DMS53 (cell line): ENCODE results near the gene GGTA1.
"Not testable (repeated sequence)": the region's sequence is repeated elsewhere in the genome, so short reads cannot be mapped to it uniquely, and the experiment has no call there.

Experiments
- DNase-seq: peaks from one replicate; lab custom pipeline; 2025; lab: John Stamatoyannopoulos, UW

The GGTA1 gene

DNA sequence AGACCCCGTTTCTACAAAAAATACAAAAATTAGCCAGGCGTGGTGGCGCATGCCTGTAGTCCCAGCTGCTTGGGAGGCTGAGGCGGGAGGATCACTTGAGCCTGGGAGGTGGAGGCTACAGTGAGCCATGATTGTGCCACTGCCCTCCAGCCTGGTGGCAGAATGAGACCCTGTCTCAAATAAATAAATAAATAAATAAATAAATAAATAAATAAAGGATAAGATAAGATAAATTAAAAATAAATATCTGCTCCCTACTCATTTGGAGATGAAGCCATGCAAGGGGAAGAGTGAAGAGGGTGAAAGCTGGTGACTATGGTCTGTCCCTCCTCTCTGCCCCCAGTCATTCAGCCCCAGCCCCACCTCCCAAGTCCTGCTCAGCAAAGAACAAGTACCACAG is 41.2 kb downstream of the GGTA1 start:
- DNase-seq: not testable (repeated sequence)

- DNase-seq: no peak
Observed at GRCh38 chr9:121455527-121456239, 44.0 kb downstream of the GGTA1 start.

- DNase-seq: no peak
Observed at GRCh38 chr9:121454972-121455371, 44.7 kb downstream of the GGTA1 start.

- DNase-seq: no peak
Observed at GRCh38 chr9:121453232-121453892, 46.3 kb downstream of the GGTA1 start.

DNA sequence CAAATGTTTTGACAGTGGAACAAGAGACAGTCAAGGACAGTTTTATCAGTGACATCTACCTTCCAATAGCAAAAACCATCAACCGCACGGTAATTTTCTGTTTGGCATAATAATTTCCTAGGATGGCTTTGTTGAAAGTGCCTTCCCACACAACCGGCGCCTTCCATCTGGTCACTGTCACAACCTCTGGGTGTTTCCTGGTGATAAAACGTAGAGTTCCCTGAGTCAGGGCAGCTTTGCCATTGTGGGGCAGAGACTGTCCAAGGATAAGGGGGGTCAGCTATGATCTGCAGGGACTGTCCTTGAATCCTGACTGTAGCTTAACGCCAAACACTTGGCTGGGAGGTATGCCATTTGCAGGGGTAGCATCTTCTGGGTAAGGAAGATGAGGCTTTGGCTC is 47.6 kb downstream of the GGTA1 start:
- no peak for DNase-seq

- no peak for DNase-seq
Observed at GRCh38 chr9:121451586-121451985, 48.1 kb downstream of the GGTA1 start.

DNA sequence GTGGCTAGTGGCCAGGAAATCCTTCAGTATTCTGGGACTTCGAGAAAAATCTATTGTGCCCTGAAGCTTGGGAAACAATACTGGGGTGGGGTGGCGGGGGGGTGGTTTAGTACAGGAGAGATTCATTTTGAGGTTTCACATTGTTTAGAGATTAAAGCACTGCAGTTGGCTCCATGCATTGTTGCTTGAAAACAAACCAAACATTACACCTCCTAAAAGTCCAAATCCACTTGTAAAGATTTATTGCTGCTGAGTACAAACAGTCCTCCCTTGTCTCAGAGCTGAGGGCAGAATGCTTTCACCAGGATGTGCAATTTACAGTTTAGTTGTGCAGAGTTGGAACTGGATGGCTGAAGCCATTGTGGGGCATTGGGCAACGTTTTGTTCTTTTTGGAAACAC is 49.4 kb downstream of the GGTA1 start:
- DNase-seq: no peak

- no peak for DNase-seq
Observed at GRCh38 chr9:121449786-121450185, 49.9 kb downstream of the GGTA1 start.

- DNase-seq: no peak
Observed at GRCh38 chr9:121447321-121447834, 52.3 kb downstream of the GGTA1 start.

GRCh38 chr9:121445986-121446385 is 53.7 kb downstream of the GGTA1 start:
- peak; percentile 52 for DNase-seq

GRCh38 chr9:121443981-121444380 is 55.7 kb downstream of the GGTA1 start:
- DNase-seq: no peak

GRCh38 chr9:121441165-121441564 is 58.5 kb downstream of the GGTA1 start:
- DNase-seq: no peak

DNA sequence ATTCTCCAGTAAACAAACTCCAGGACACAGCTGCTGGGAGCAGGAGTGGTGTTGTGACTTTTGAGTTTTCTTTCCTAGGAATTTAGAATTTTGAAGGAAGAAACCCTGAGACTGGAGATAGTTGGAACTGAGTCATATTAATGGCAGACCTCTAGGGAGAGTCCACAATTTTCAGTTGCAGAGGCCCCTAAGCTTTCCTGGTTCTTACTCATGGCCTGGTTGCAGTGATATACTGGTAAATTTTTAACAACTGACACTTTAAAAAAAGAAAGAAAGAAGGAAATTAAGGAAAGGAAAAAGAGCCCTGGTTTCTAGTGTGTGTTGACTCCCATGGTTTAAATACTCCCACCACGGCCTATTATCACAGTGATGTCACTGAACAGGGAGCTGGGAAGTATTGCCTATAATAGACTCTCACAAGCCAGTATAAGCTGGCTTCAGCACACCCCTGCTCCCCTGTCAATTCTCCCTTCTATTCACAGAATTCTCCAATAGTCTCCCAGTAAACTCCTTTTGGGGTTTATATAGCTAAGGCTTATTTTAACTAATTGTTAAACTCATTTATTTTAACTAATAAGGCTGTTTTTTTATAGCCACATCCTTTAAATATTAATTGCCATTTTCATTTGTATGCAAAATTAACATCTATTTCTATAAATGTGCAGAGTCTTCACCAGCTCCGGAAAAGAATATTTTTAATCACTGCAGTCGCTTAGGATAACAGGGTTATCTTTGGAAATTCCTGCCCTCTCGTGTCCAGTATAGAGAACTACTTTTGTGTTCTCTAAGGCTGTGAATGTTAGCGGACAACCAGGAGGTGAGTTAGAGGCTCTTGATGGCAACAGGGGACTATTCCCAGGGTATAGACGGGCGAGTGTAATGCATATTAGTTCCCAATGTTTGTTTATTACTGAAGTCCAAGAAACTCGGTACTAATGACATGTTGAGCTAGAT is 59.7 kb downstream of the GGTA1 start:
- no peak for DNase-seq

DNA sequence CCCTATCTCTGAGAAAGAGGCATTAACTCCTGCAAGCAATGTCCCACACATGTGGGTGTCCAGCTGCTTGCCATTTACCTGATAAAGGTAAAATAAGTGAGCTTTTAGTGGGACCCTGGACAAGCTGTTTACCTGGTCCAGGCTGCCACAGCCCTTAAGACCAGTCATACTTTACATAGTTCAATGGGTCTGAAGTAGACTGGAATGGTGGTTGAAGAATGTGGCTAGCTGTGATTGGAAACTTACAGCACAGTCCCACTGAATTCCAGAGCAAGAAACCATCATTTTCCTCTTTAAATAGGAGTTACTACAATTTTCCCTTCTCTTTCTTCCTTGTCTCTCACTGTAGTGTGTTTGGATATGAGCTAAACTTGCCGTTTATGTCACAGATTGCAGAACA is 60.6 kb downstream of the GGTA1 start:
- no peak for DNase-seq

- no peak for DNase-seq
Observed at GRCh38 chr9:121437891-121438290, 61.8 kb downstream of the GGTA1 start.

DNA sequence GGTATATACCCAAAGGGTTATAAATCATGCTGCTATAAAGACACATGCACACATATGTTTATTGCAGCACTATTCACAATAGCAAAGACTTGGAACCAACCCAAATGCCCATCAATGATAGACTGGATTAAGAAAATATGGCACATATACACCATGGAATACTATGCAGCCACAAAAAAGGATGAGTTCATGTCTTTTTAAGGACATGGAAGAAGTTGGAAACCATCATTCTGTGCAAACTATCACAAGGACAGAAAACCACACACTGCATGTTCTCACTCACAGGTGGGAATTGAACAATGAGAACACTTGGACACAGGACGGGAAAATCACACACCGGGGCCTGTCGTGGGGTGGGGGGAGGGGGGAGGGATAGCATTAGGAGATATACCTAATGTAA is 62.6 kb downstream of the GGTA1 start:
- DNase-seq: not testable (repeated sequence)

GRCh38 chr9:121434969-121435368 is 64.7 kb downstream of the GGTA1 start:
- DNase-seq: peak; percentile 66

- no peak for DNase-seq
Observed at GRCh38 chr9:121427899-121428298, 71.7 kb downstream of the GGTA1 start.

DNA sequence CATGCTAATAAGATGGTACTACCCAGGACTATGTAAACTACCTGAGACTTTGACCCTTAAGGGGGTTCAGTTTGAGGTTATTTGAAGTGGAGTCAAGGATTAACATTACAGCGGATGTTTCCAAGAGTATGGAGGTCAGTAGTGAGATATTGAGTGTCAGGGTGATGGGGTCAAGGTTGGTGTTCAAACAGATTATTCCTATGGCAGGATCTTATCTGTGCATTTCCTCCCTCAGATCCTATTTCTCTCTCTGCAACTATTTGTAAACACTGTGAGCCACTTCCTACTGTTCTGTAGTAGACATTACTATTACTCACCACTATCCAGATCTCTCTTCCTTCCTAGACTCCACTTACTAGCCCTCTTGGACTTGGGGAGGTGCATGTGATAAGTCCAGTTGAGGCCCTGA is 75.6 kb downstream of the GGTA1 start:
- DNase-seq: no peak

- no peak for DNase-seq
Observed at GRCh38 chr9:121411993-121412392, 87.7 kb downstream of the GGTA1 start.

DNA sequence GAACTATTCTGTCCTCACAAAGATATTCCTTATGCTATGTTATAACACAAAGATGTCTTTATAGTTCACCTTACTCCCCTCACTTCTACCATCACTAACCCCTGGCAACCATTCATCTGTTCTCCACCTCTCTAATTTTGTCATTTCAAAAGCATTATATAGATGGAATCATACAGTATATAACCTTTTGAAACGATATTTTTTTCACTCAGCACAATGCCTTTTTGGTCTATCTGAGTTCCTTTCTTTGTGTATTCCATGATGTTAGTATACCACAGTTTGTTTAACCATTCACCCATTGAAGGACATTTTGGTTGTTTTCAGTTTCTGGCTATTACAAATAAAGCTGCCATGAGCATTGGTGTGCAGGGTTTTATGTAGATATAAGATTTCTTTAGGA is 93.7 kb downstream of the GGTA1 start:
- no peak for DNase-seq
